Measurements from ENCODE around the gene GTF2B.
"Not testable (repeated sequence)": the region's sequence is repeated elsewhere in the genome, so short reads cannot be mapped to it uniquely, and the experiment has no call there.

GTF2B gene

GRCh38 chr1:88891318-88891950 is at the start of gene GTF2B:
TSS of gene GTF2B (minus strand) at chr1:88891567. CDS start at chr1:88891499, 68 bp downstream.
- peak; percentile 86 for DNase-seq (ENCODE audit: low spot score)

GRCh38 chr1:88938528-88938927 is 47.2 kb upstream of the GTF2B start:
- not testable (repeated sequence) for DNase-seq (ENCODE audit: low spot score)

- DNase-seq (ENCODE audit: low spot score): no peak
These were observed 45.5 kb upstream of the GTF2B start for GRCh38 chr1:88936760-88937342.

- DNase-seq (ENCODE audit: low spot score): no peak
These were observed 44.8 kb upstream of the GTF2B start for GRCh38 chr1:88936223-88936523.

- peak; percentile 71 for DNase-seq (ENCODE audit: low spot score)
These were observed 44.3 kb upstream of the GTF2B start for GRCh38 chr1:88935522-88936222.

GRCh38 chr1:88930176-88930575 is 38.8 kb upstream of the GTF2B start:
- DNase-seq (ENCODE audit: low spot score): not testable (repeated sequence)

GRCh38 chr1:88923224-88923623 is 31.9 kb upstream of the GTF2B start:
- DNase-seq (ENCODE audit: low spot score): no peak

- no peak for DNase-seq (ENCODE audit: low spot score)
These were observed 30.8 kb upstream of the GTF2B start for GRCh38 chr1:88922214-88922613.

- DNase-seq (ENCODE audit: low spot score): no peak
These were observed 29.5 kb upstream of the GTF2B start for GRCh38 chr1:88920845-88921244.

GRCh38 chr1:88917321-88918025 is 26.1 kb upstream of the GTF2B start:
- DNase-seq (ENCODE audit: low spot score): no peak

- DNase-seq (ENCODE audit: low spot score): no peak
These were observed 25.5 kb upstream of the GTF2B start for GRCh38 chr1:88916883-88917282.

GRCh38 chr1:88911800-88912199 is 20.4 kb upstream of the GTF2B start:
- DNase-seq (ENCODE audit: low spot score): not testable (repeated sequence)

GRCh38 chr1:88911161-88911560 is 19.8 kb upstream of the GTF2B start:
- DNase-seq (ENCODE audit: low spot score): no peak

- no peak for DNase-seq (ENCODE audit: low spot score)
These were observed 19.0 kb upstream of the GTF2B start for GRCh38 chr1:88910401-88910800.

GRCh38 chr1:88900883-88901282 is 9.5 kb upstream of the GTF2B start:
- no peak for DNase-seq (ENCODE audit: low spot score)

GRCh38 chr1:88897070-88897730 is 5.8 kb upstream of the GTF2B start:
- no peak for DNase-seq (ENCODE audit: low spot score)

GRCh38 chr1:88892357-88892877 is 1.1 kb upstream of the GTF2B start:
- no peak for DNase-seq (ENCODE audit: low spot score)

- no peak for DNase-seq (ENCODE audit: low spot score)
These were observed 579 bp upstream of the GTF2B start for GRCh38 chr1:88891951-88892340.

GRCh38 chr1:88890791-88891317 is 513 bp downstream of the GTF2B start:
- peak; percentile 50 for DNase-seq (ENCODE audit: low spot score)

- DNase-seq (ENCODE audit: low spot score): no peak
These were observed 1.2 kb downstream of the GTF2B start for GRCh38 chr1:88890131-88890530.

- DNase-seq (ENCODE audit: low spot score): no peak
These were observed 2.6 kb downstream of the GTF2B start for GRCh38 chr1:88888750-88889149.

GRCh38 chr1:88885933-88886332 is 5.4 kb downstream of the GTF2B start:
- DNase-seq (ENCODE audit: low spot score): no peak

Measured in GM03348 (cell line).